Large intestine (tissue), 3 donors: ENCODE measurements around the gene SMG6. TPM values are rescaled to one million over a fixed set of nuclear protein-coding genes. Genes with fewer than 3 reads are reported as not detected.
A peak's percentile ranks its signal among the peaks of the same experiment; 100 is the strongest.
"Not testable (repeated sequence)": the region's sequence is repeated elsewhere in the genome, so short reads cannot be mapped to it uniquely, and the experiment has no call there.

ENCODE experiments used
- DNase-seq, 2 donors: peaks; one replicate each; pipeline versions ENCODE4 v3.0.0 to v3.0.0-alpha.2; 2013
- H3K27ac ChIP-seq: one replicate; pipeline ENCODE4 v1.5.1; 2013; ENCODE audit warnings: low read length
- H3K27me3 ChIP-seq: 2 replicates; pipeline ENCODE4 v1.6.1; 2013; ENCODE audit warnings: low read length; ENCODE audit not compliant: control insufficient read depth, insufficient read depth
- H3K36me3 ChIP-seq: 2 replicates; pipeline ENCODE4 v1.6.1; 2013; ENCODE audit warnings: low read length; ENCODE audit not compliant: control insufficient read depth, insufficient read depth
- H3K4me1 ChIP-seq: one replicate; pipeline ENCODE4 v1.6.1; 2013; ENCODE audit warnings: low read length; ENCODE audit not compliant: control insufficient read depth, insufficient read depth
- H3K4me3 ChIP-seq: one replicate; pipeline ENCODE4 v1.5.1; 2013; ENCODE audit warnings: low read length
- H3K9me3 ChIP-seq: one replicate; pipeline ENCODE4 v1.6.1; 2013; ENCODE audit warnings: mild to moderate bottlenecking, low read depth, low read length, moderate library complexity; ENCODE audit not compliant: control insufficient read depth
- WGBS: methylation state at CpG from one replicate; pipeline ENCODE4 v1.1.5; 2013; ENCODE audit warnings: low lambda C conversion rate; ENCODE audit not compliant: insufficient coverage; 5-methylcytosine and 5-hydroxymethylcytosine counted together
- polyA plus RNA-seq: library from polyadenylated mRNA; unstranded; fragments of 120-200 nt; gene quantifications from one replicate; pipeline ENCODE4 v1.2.1, GENCODE V29; 2013

SMG6 gene
- polyA plus RNA-seq, 1 donor: 18.0 TPM

DNA sequence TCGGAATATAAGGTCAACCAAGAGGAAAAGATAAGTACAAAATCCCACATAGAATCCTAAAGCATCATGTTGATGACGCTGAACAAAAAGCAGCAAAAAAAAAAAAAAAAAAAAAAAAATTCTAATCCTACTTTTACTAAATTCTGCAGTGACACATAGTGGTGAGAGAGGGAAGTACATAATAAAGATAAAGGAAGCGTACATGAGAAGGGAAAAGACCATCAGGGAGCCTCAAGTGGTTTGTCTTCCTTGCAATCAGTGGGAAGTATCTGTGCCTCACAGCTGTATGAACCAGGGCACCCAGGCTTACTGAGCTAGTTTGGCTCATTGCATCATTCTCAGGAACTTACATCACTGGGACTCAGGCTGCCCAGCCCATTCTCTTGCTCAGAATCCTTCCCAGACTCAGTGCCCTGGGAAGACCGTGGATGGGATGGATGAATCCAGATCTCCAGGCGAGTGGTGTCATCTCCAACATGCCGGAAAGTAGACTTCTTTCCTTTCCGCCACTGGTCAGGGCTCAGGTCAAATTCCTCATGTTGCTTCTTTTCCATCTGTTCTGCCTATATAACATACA, 21.2 kb downstream of the SMG6 start:
- peaks cover 60% of the 10 kb centered on the region for H3K36me3 ChIP-seq
- H3K4me1 ChIP-seq: no peaks in the 10 kb centered on the region
- no peak overlapping the region for H3K4me3 ChIP-seq
- 0% methylated on average over 1 of the region's 7 CpGs for WGBS
- no peak overlapping the region for H3K27ac ChIP-seq
- no peaks in the 10 kb centered on the region for H3K9me3 ChIP-seq
- peak; percentile 32 to 43 for DNase-seq
- no peaks in the 10 kb centered on the region for H3K27me3 ChIP-seq

DNA sequence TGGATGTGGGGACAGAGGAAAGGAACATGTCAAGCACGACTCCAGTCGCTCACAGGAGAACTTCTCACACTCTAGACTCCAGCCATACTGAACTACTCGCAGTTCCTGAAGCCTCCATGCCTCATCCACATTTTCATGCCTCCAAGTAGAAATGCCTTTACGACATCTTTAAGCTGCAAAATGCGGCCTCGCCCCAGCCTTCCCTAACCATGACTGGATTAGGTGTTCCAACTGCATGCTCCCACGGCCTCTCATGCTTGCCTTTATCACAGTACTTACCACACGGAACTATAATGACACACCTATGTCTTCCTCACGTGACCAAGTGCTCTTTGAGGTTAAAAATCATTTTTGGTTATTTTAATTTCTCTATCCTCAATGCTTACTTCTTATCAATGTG, 23.9 kb downstream of the SMG6 start:
- DNase-seq: no peak
- Histone ChIP-seq H3K4me3 (no peak overlapping the region), H3K27me3 (no peaks in the 10 kb centered on the region), H3K4me1 (no peaks in the 10 kb centered on the region), H3K36me3 (peaks cover 65% of the 10 kb centered on the region), H3K27ac (no peak overlapping the region), H3K9me3 (no peaks in the 10 kb centered on the region)
- whole genome bisulfite sequencing: 100% methylated on average over 1 of the region's 9 CpGs

DNA sequence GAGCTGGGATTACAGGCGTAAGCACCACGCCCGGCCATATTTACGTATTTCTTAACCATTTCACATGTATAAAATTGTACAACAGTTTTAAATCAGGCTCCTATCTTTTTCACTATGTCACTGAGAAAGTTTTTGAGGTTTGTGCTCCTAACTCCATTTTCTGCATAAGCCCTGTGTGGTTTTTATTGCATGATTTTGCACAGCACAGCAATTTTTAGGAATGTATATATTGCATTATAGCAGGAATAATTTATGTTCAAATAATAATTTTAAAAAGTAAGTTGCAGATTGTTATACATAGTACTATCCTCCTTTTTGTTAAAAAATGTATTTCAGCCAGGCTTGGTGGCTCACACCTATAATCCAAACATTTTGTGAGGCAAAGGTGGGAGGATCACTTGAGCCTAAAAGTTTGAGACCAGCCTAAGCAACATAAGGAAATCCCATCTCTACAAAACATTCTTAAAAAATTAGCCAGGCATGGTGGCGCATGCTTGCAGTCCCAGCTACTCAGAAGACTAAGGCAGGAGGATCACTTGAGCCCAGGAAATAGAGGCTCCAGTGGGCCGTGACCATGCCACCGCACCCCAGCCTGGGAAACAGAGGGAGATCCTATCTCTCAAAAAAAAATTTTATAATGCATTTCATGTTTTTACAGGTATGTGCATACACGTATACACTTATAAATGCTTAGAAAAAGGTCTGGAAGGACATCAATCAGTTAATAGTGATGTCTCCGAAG, 26.0 kb downstream of the SMG6 start:
- no CpG with 5 or more reads among the region's 9 CpGs for WGBS
- DNase-seq: no peak
- Histone ChIP-seq H3K27ac (no peak overlapping the region), H3K4me1 (no peaks in the 10 kb centered on the region), H3K9me3 (no peaks in the 10 kb centered on the region), H3K27me3 (no peaks in the 10 kb centered on the region), H3K4me3 (no peak overlapping the region), H3K36me3 (peaks cover 59% of the 10 kb centered on the region)

GRCh38 chr17:2275722-2276121, 27.9 kb downstream of the SMG6 start:
- no peak overlapping the region for H3K27ac ChIP-seq
- H3K36me3 ChIP-seq: peaks cover 44% of the 10 kb centered on the region
- 100% methylated on average over 1 of the region's 1 CpG for WGBS
- no peak overlapping the region for H3K4me3 ChIP-seq
- H3K4me1 ChIP-seq: no peaks in the 10 kb centered on the region
- no peaks in the 10 kb centered on the region for H3K27me3 ChIP-seq
- DNase-seq: no peak
- no peaks in the 10 kb centered on the region for H3K9me3 ChIP-seq

DNA sequence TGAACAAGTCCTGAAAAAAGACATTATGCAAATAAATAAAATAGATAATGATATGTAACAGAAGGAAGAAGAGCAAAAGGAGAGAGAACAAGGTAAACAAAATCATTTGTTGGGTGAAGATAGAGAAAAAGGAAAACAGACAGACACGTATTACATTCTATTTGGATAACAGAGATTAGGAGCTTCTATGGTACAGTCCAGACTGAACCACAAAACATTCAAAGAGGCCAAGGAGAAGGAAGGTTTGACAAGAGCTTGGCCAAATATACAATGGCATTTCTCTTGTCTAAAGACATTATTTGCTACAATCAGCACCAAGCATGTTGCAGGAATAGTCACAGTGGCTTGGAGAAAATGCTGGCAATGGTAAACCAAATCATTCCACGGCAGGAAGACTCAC, 29.2 kb downstream of the SMG6 start:
- no peak for DNase-seq
- H3K27ac ChIP-seq: no peak overlapping the region
- no peaks in the 10 kb centered on the region for H3K4me1 ChIP-seq
- H3K4me3 ChIP-seq: no peak overlapping the region
- 82% methylated on average over 1 of the region's 2 CpGs for WGBS
- H3K9me3 ChIP-seq: no peaks in the 10 kb centered on the region
- H3K36me3 ChIP-seq: peaks cover 43% of the 10 kb centered on the region
- no peaks in the 10 kb centered on the region for H3K27me3 ChIP-seq

DNA sequence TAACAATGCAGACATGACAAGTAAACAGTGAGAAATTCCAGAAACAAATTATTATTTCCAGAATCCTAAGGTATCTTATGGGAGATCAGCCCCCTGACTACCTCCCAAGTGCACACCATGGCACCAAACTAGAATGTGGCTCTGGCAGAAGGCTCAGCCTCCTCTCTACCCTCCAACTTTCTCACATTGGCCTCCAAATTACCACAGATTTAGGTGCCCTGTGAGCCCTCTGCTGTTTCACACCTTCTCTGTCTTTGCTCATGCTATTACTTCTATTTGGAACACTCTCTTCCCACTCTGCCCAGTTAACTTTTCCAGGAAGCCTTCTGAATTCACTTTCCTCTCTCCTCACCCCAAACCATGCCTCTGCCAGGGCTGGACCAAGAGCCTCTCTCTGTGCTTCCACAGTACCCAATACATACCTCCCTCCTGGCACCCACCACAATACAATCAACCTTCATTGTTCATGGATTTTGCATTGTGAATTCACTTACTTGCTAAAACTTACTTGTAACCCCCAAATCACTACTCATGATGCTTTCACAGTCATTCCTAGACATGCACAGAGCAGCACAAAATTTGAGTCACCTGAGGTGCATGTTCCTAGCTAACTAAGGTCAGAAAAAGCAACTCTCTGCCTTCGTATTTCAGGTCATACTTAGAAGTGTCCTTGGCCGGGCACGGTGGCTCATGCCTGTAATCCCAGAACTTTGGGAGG, 31.4 kb downstream of the SMG6 start:
- whole genome bisulfite sequencing: no CpG with 5 or more reads among the region's 3 CpGs
- Histone ChIP-seq H3K36me3 (peaks cover 36% of the 10 kb centered on the region), H3K4me1 (no peaks in the 10 kb centered on the region), H3K27me3 (no peaks in the 10 kb centered on the region), H3K27ac (no peak overlapping the region), H3K9me3 (no peaks in the 10 kb centered on the region), H3K4me3 (no peak overlapping the region)
- no peak for DNase-seq

- Histone ChIP-seq H3K36me3 (peaks cover 35% of the 10 kb centered on the region), H3K4me1 (no peaks in the 10 kb centered on the region), H3K9me3 (no peaks in the 10 kb centered on the region), H3K4me3 (no peak overlapping the region), H3K27ac (no peak overlapping the region), H3K27me3 (no peaks in the 10 kb centered on the region)
- WGBS: no CpG with 5 or more reads among the region's 4 CpGs
- no peak for DNase-seq
These were observed 36.2 kb downstream of the SMG6 start for GRCh38 chr17:2267354-2267753.

- Histone ChIP-seq H3K4me1 (no peaks in the 10 kb centered on the region), H3K36me3 (peaks cover 36% of the 10 kb centered on the region), H3K4me3 (no peak overlapping the region), H3K27ac (no peak overlapping the region), H3K9me3 (no peaks in the 10 kb centered on the region), H3K27me3 (no peaks in the 10 kb centered on the region)
- DNase-seq: no peak
- no CpG with 5 or more reads among the region's 3 CpGs for WGBS
These were observed 36.7 kb downstream of the SMG6 start for GRCh38 chr17:2266865-2267228.

- Histone ChIP-seq H3K27me3 (no peaks in the 10 kb centered on the region), H3K36me3 (peaks cover 36% of the 10 kb centered on the region), H3K9me3 (no peaks in the 10 kb centered on the region), H3K4me3 (no peak overlapping the region), H3K27ac (no peak overlapping the region), H3K4me1 (no peaks in the 10 kb centered on the region)
- WGBS: 100% methylated on average over 1 of the region's 13 CpGs
- no peak for DNase-seq
These were observed 37.3 kb downstream of the SMG6 start for GRCh38 chr17:2266045-2266864.

DNA sequence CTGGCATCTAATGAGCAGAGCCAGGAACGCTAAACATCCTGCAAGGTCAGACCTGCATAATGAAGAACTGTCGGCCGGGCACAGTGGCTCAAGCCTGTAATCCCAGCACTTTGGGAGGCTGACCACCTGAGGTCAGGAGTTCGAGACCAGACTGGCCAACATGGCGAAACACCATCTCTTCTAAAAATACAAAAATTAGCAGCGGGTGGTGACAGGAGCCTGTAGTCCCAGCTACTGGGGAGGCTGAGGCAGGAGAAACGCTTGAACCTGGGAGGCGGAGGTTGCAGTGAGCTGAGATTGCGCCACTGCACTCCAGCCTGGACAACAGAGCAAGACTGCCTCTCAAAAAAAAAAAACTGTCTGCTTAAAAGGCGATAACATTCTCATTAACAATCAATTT, 38.4 kb downstream of the SMG6 start:
- H3K36me3 ChIP-seq: peaks cover 33% of the 10 kb centered on the region
- H3K9me3 ChIP-seq, H3K27me3 ChIP-seq, H3K27ac ChIP-seq, H3K4me1 ChIP-seq, DNase-seq, H3K4me3 ChIP-seq: not testable (repeated sequence)
- no CpG with 5 or more reads among the region's 10 CpGs for WGBS
